ENCODE results near the gene AFTPH. TPM values are rescaled to one million over a fixed set of nuclear protein-coding genes. Genes with fewer than 3 reads are reported as not detected.

Gene AFTPH
- total and polyA plus RNA-seq, 7 donors = 12.0 to 26.8 (median 13.1) TPM

DNA sequence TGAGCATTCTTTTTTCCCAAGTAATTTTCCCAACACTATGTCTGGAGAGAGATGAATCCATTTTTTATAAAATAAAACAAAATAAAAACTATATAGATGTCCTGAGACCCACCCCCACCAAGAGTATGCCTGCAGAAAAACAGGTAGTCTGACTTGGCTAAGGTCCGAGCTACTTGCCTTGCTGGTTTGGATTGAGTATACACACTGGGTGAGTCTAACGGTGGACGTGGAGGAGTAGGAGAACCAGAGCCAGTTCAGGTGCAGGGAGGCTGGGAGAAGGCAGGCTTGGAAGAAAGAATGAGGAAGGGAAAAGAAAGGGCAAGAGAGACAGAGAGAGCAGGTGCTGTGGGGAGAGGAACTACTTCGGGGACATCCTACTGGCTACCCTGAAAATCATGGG is 21.3 kb upstream of the AFTPH start:
- Histone ChIP-seq H3K36me3 (ENCODE audit: insufficient read depth in 1 of 2, low read depth in 1 of 2) (no peaks in the 10 kb centered on the region), H3K4me1 (no peaks in the 10 kb centered on the region), H3K4me3 (no peak overlapping the region), H3K9me3 (no peaks in the 10 kb centered on the region), H3K27ac (no peak overlapping the region), H3K27me3 (ENCODE audit: insufficient read depth in 3 of 3, low read length in 2 of 3) (no peaks in the 10 kb centered on the region)
- TF ChIP-seq, protein P1, sequence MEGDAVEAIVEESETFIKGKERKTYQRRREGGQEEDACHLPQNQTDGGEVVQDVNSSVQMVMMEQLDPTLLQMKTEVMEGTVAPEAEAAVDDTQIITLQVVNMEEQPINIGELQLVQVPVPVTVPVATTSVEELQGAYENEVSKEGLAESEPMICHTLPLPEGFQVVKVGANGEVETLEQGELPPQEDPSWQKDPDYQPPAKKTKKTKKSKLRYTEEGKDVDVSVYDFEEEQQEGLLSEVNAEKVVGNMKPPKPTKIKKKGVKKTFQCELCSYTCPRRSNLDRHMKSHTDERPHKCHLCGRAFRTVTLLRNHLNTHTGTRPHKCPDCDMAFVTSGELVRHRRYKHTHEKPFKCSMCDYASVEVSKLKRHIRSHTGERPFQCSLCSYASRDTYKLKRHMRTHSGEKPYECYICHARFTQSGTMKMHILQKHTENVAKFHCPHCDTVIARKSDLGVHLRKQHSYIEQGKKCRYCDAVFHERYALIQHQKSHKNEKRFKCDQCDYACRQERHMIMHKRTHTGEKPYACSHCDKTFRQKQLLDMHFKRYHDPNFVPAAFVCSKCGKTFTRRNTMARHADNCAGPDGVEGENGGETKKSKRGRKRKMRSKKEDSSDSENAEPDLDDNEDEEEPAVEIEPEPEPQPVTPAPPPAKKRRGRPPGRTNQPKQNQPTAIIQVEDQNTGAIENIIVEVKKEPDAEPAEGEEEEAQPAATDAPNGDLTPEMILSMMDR (IDR thresholded peaks at IDR 0.05) = no peak
- intact Hi-C loops (cut with DNase I) = no loop called here
- DNase-seq (no peak), ATAC-seq (no peak)
- WGBS, 3 donors = 85 to 90% (median 86%) methylated on average over 4 of the region's 4 CpGs

DNA sequence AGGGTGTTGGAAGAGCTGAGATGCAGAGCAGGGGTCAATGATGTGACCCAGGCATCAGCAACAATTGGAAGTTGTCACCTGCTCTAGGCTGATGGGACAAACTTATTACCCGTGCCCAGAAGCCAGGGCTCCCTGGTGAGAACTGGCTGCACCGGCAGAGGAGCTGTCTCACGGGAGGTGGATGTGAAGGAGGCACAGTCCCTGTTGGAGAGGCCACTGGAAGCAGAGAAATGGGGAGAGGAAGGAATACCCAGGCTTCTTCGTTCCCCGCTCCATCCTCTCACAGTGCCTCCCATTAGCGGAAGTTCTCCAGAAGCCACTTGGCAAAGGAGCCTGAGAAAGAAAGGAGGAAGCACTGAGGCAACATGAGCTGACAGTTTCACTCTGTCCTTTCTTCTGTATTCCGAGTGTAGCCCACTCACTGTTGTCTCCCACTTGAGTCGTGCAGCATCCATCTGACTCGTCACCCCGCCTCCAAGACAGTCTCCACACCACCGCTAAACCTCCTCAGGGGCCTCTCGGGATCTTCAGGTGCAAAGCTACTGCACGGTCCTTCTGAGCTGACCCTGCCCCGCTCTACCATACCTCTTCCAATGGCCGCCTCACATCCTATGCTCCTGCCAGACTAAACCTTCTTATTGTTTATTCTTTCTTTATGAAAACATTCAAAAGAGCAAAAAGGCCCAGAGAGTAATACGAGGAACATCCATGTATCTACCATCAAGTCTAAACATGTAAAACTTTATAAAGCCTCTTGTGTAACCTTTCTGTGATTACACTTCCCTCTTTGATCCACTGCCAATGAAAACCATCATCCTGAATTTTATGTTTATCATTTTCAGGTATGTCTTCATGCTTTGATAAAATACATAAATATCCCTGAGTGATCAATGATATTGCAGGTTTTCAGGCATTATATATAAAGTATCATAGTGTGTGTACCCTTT is 19.1 kb upstream of the AFTPH start:
- ATAC-seq (no peak), DNase-seq (no peak)
- Histone ChIP-seq H3K4me1 (no peaks in the 10 kb centered on the region), H3K27me3 (ENCODE audit: insufficient read depth in 3 of 3, low read length in 2 of 3) (peaks cover 0 to 3% (median 0%) of the 10 kb centered on the region in 3 donors), H3K9me3 (no peaks in the 10 kb centered on the region), H3K27ac (no peak overlapping the region), H3K4me3 (no peak overlapping the region), H3K36me3 (ENCODE audit: insufficient read depth in 1 of 2, low read depth in 1 of 2) (no peaks in the 10 kb centered on the region)
- WGBS, 3 donors = 80 to 82% (median 81%) methylated on average over 16 of the region's 16 CpGs
- intact Hi-C loops (cut with DNase I) = no loop called here
- TF ChIP-seq, protein P1 (IDR thresholded peaks at IDR 0.05) = no peak

DNA sequence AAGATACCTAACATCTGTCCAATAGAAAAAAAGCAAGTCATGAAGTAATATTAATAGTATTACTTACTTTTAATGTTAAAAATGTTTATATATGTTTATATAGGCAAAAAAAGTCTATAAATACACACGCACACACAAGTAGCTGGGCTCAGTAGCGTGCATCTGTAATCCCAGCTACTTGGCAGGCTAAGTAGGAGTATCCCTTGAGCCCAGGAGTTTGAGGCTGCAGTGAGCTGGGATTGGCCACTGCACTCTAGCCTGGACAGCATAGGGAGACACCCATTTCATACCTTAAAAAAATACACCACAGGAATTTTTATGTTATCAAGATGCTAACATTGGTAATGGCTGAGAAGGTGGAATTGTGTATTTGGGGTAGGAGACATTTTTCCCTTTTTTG is 17.4 kb upstream of the AFTPH start:
- DNase-seq = no peak
- no peak overlapping the region for H3K27ac ChIP-seq
- TF ChIP-seq, protein P1 (IDR thresholded peaks at IDR 0.05) = no peak
- no peaks in the 10 kb centered on the region for H3K9me3 ChIP-seq
- no peak overlapping the region for H3K4me3 ChIP-seq
- 72 to 74% (median 73%) methylated on average over 2 of the region's 2 CpGs for WGBS, 3 donors
- no peaks in the 10 kb centered on the region for H3K36me3 ChIP-seq (ENCODE audit: insufficient read depth in 1 of 2, low read depth in 1 of 2)
- intact Hi-C loops (cut with DNase I) = no loop called here
- no peaks in the 10 kb centered on the region for H3K4me1 ChIP-seq
- ATAC-seq = no peak
- H3K27me3 ChIP-seq (ENCODE audit: insufficient read depth in 3 of 3, low read length in 2 of 3) = peaks cover 0 to 3% (median 0%) of the 10 kb centered on the region in 3 donors

- Histone ChIP-seq H3K27ac (no peak overlapping the region), H3K36me3 (ENCODE audit: insufficient read depth in 1 of 2, low read depth in 1 of 2) (no peaks in the 10 kb centered on the region), H3K9me3 (no peaks in the 10 kb centered on the region), H3K4me1 (no peaks in the 10 kb centered on the region), H3K4me3 (no peak overlapping the region), H3K27me3 (ENCODE audit: insufficient read depth in 3 of 3, low read length in 2 of 3) (no peaks in the 10 kb centered on the region)
- DNase-seq (no peak), ATAC-seq (no peak)
- intact Hi-C loops (cut with DNase I) = no loop called here
- 5 to 17% (median 14%) methylated on average over 1 of the region's 1 CpG for WGBS, 3 donors
- TF ChIP-seq, protein P1 (IDR thresholded peaks at IDR 0.05) = no peak
Observed at GRCh38 chr2:64514008-64514407, 10.1 kb upstream of the AFTPH start.

Measured in psoas muscle (tissue), 8 donors.